Large intestine (tissue), 1 donor: ENCODE results near the gene VPS13C. TPM values are rescaled to one million over a fixed set of nuclear protein-coding genes. Genes with fewer than 3 reads are reported as not detected.

Source experiments
- polyA plus RNA-seq: library from polyadenylated mRNA; unstranded; fragments of 120-200 nt; gene quantifications from one replicate; pipeline ENCODE4 v1.2.1, GENCODE V29; 2013

The VPS13C gene
- polyA plus RNA-seq, 1 donor: 61.6 TPM

Other genes starting within 250 kb of the VPS13C start
- gene C2CD4A, start 6.5 kb upstream of the VPS13C start, polyA plus RNA-seq: 3.6 TPM
- 2.4 TPM for gene C2CD4B, start 104.8 kb upstream of the VPS13C start, polyA plus RNA-seq